ENCODE data around the gene RAD21L1.
A peak's percentile ranks its signal among the peaks of the same experiment; 100 is the strongest.

The RAD21L1 gene

DNA sequence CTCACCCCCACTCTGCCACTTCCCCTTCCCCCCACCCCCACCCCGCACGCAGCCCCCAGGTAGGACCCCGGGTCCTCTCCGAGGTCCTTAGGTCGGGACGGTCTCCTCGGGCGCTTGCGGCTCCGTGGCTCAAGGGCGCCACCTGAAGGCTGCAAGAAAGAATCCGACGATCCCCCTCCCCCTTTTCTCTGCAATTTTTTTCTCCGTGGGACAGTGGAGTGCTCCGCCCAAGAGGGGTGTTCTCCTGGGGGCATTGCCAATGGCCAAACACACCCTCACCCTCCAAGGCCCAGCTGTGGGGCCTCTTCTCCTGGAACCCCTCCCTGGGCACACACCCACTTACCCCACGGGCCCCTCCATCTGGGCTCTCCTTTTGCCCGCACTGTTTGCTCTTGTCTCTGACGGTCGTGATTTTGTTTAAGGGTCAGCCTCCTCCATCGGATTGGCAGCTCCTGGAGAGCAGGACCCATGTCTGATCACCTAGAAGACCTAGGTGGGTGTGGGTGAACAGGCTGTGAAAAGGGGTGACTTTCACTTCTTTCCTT is 40.0 kb upstream of the RAD21L1 start:
- TF ChIP-seq, protein P1, sequence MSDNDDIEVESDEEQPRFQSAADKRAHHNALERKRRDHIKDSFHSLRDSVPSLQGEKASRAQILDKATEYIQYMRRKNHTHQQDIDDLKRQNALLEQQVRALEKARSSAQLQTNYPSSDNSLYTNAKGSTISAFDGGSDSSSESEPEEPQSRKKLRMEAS (IDR thresholded peaks at IDR 0.05; ENCODE audit: low read depth, low read length) = no peak
- TF ChIP-seq, protein P2, sequence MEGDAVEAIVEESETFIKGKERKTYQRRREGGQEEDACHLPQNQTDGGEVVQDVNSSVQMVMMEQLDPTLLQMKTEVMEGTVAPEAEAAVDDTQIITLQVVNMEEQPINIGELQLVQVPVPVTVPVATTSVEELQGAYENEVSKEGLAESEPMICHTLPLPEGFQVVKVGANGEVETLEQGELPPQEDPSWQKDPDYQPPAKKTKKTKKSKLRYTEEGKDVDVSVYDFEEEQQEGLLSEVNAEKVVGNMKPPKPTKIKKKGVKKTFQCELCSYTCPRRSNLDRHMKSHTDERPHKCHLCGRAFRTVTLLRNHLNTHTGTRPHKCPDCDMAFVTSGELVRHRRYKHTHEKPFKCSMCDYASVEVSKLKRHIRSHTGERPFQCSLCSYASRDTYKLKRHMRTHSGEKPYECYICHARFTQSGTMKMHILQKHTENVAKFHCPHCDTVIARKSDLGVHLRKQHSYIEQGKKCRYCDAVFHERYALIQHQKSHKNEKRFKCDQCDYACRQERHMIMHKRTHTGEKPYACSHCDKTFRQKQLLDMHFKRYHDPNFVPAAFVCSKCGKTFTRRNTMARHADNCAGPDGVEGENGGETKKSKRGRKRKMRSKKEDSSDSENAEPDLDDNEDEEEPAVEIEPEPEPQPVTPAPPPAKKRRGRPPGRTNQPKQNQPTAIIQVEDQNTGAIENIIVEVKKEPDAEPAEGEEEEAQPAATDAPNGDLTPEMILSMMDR (IDR thresholded peaks at IDR 0.05; ENCODE audit: low read depth, low read length) = peak; percentile 78
- no peak for TF ChIP-seq MYC (IDR thresholded peaks at IDR 0.05; ENCODE audit: low read depth, low read length)
- H3K4me3 ChIP-seq (ENCODE audit: low read depth, low read length) = no peak overlapping the region
- DNase-seq (ENCODE audit: low read depth) = peak; percentile 70

DNA sequence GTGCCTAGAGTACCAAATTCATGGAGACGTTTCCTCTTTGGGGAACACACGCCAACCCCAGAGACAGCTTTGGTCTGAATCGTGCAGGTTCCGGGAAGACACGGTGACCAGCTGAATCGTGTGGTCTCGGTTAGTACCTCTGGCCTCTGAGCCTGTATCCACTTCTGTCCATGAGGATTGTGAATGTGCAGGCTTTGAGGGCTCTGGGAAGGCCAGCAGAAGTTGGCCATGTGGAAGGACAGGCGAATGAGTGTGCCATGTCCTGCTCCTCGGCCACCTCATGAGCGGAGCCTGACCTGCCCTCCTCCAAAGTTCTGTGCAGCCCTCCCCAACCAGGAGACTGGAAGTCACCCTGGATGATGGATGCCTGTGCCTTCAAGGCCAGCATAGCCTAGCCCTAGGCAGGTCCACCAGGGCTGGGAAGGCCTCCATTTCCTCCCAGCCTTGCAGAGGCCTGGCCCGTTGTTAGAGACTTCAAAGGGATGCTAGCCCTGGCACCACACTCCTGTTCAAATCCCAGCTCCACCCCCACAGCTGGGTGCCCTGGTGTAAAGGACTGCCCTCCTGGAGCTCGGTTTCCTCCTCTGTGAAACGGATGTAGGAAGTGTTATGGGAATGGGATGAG is 39.4 kb upstream of the RAD21L1 start:
- TF ChIP-seq MYC (IDR thresholded peaks at IDR 0.05; ENCODE audit: low read depth, low read length) (no peak), POLR2A (IDR thresholded peaks at IDR 0.05; ENCODE audit: extremely low read depth, insufficient read length) (no peak)
- TF ChIP-seq, protein P1 (IDR thresholded peaks at IDR 0.05; ENCODE audit: low read depth, low read length) = no peak
- TF ChIP-seq, protein P2 (IDR thresholded peaks at IDR 0.05; ENCODE audit: low read depth, low read length) = no peak
- H3K4me3 ChIP-seq (ENCODE audit: low read depth, low read length) = no peak overlapping the region
- no peak for DNase-seq (ENCODE audit: low read depth)

DNA sequence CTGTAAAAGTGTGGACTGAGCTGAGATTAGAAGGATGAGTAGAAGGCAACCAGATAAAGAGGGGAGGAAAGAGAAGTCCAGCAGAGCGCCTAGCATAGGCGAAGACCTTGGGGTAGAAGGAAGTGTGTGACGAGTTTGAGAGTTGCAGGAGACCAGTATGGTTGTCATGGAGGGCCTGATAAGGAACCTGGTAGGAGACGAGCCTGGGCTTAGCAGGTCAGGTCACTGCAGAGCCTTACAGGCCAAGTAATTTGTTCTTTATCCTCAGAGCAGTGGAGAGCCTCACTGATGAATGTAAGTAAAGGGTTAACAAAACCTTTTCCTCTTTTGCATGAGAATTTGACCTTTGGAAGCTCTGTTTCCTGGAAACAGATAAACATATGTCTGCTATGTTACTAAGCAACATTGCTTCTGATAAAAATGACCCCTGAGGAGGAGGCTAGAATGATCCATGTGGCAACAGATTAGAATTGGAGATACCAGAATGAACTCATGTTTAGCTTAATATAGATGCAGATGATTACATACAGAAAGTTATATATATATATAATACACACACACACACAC is 38.2 kb upstream of the RAD21L1 start:
- TF ChIP-seq, protein P1 (IDR thresholded peaks at IDR 0.05; ENCODE audit: low read depth, low read length) = no peak
- TF ChIP-seq MYC (IDR thresholded peaks at IDR 0.05; ENCODE audit: low read depth, low read length) (no peak), POLR2A (IDR thresholded peaks at IDR 0.05; ENCODE audit: extremely low read depth, insufficient read length) (no peak)
- TF ChIP-seq, protein P2 (IDR thresholded peaks at IDR 0.05; ENCODE audit: low read depth, low read length) = no peak
- no peak overlapping the region for H3K4me3 ChIP-seq (ENCODE audit: low read depth, low read length)
- no peak for DNase-seq (ENCODE audit: low read depth)

DNA sequence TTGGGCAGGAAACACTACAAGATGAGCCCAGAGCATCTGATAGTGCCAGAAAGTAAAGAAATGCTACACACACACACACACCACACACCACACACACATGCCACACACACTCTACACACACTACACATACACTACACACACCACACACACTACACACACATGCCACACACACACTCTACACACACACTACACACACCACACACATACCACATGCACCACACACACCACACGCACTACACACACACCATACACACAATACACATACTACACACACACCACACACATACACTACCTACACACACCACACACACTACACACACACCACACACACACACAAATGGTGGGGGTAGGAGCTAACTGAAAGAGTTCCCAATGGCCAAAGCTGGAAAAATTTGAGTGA is 37.5 kb upstream of the RAD21L1 start:
- no peak for TF ChIP-seq MYC (IDR thresholded peaks at IDR 0.05; ENCODE audit: low read depth, low read length)
- no peak overlapping the region for H3K4me3 ChIP-seq (ENCODE audit: low read depth, low read length)
- no peak for DNase-seq (ENCODE audit: low read depth)

DNA sequence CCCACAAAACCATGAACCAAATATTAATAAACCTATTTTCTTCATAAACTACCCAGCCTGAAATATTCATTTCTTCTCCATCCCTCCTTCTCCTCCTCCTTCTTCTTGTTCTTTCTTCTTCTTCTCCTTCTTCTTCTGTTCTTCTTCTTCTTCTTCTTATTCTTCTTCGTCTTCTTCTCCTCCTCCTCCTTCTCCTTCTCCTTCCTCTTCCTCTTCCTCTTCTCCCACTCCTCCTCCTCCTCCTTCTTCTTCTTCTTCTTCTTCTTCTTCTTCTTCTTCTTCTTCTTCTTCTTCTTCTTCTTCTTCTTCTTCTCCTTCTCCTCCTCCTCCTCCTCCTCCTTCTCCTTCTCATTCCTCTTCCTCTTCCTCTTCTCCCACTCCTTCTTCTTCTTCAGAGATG is 36.0 kb upstream of the RAD21L1 start:
- TF ChIP-seq MYC (IDR thresholded peaks at IDR 0.05; ENCODE audit: low read depth, low read length) (no peak), POLR2A (IDR thresholded peaks at IDR 0.05; ENCODE audit: extremely low read depth, insufficient read length) (no peak)
- TF ChIP-seq, protein P2 (IDR thresholded peaks at IDR 0.05; ENCODE audit: low read depth, low read length) = no peak
- TF ChIP-seq, protein P1 (IDR thresholded peaks at IDR 0.05; ENCODE audit: low read depth, low read length) = no peak
- no peak for DNase-seq (ENCODE audit: low read depth)
- H3K4me3 ChIP-seq (ENCODE audit: low read depth, low read length) = no peak overlapping the region

DNA sequence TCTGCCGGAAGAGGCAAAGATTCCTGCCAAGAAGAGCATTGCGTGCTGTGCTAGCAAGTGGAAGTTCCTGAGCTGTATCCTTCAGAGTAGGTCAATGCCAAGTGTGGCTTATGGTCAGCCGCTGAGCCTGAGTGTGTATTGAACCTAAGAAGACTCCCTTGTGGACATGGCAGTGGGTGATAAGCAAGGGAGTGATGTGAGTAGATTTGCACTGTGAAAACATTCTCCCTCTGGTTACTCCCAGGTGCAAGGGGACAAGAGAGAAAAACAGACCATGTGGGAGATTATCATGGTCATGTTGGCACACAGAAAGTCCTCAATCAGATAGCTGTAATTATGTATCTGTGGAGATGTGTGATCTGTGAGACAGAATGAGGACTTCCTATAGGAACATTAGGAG is 35.0 kb upstream of the RAD21L1 start:
- no peak overlapping the region for H3K4me3 ChIP-seq (ENCODE audit: low read depth, low read length)
- no peak for DNase-seq (ENCODE audit: low read depth)
- TF ChIP-seq, protein P1 (IDR thresholded peaks at IDR 0.05; ENCODE audit: low read depth, low read length) = no peak
- TF ChIP-seq POLR2A (IDR thresholded peaks at IDR 0.05; ENCODE audit: extremely low read depth, insufficient read length) (no peak), MYC (IDR thresholded peaks at IDR 0.05; ENCODE audit: low read depth, low read length) (no peak)
- TF ChIP-seq, protein P2 (IDR thresholded peaks at IDR 0.05; ENCODE audit: low read depth, low read length) = no peak
